ENCODE results near the gene SLC44A3.

The SLC44A3 gene

DNA sequence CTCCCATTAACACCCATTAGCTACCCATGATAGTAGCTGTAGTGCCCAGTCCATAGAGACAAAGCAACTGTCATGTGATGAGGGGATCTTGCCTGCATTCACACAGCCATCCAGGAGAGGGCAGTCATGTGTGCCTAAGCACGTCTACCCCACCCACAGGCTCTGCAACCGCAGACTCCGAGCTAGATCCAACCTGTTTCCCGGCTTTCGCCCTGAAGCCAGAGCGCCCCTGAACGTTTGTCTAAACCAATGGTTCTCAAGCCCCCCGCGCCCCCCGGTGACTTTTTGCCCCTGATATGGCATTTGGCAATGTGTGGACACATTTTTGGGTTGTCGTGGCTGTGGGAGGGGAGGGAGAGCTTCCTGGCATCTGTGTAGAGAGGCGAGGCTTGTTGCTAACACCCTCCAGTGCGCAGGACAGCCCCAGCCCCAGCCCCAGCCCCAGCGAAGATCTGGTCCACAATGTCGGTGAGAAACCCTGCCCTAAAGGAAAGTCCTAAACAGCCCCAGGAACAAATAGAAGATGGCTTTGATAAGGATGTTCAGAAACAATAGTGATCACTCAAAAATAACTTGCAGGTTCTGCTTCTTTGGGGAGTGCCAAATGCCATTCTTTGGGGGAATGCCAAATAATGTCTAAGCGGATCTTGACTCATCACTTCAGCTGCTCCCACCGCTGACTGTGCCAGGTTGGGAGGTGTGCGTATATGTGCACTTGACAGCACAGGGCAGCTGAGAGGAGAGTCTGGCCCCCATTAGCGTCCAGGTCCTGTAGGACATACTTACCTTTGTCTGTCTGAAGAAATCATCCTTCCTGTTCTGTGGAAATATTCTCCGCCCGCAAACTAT, 34.5 kb downstream of the SLC44A3 start:
- no peak for TF ChIP-seq POLR2A (IDR thresholded peaks at IDR 0.05; ENCODE audit: extremely low read depth, insufficient read length)
- peak; percentile 28; the same call in 1 of the 2 replicates for TF ChIP-seq MYC (IDR thresholded peaks at IDR 0.05; ENCODE audit: low read depth, low read length)
- TF ChIP-seq, protein P1, sequence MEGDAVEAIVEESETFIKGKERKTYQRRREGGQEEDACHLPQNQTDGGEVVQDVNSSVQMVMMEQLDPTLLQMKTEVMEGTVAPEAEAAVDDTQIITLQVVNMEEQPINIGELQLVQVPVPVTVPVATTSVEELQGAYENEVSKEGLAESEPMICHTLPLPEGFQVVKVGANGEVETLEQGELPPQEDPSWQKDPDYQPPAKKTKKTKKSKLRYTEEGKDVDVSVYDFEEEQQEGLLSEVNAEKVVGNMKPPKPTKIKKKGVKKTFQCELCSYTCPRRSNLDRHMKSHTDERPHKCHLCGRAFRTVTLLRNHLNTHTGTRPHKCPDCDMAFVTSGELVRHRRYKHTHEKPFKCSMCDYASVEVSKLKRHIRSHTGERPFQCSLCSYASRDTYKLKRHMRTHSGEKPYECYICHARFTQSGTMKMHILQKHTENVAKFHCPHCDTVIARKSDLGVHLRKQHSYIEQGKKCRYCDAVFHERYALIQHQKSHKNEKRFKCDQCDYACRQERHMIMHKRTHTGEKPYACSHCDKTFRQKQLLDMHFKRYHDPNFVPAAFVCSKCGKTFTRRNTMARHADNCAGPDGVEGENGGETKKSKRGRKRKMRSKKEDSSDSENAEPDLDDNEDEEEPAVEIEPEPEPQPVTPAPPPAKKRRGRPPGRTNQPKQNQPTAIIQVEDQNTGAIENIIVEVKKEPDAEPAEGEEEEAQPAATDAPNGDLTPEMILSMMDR (IDR thresholded peaks at IDR 0.05; ENCODE audit: low read depth, low read length), result peak; percentile 90
- TF ChIP-seq, protein P2, sequence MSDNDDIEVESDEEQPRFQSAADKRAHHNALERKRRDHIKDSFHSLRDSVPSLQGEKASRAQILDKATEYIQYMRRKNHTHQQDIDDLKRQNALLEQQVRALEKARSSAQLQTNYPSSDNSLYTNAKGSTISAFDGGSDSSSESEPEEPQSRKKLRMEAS (IDR thresholded peaks at IDR 0.05; ENCODE audit: low read depth, low read length), result peak; percentile 71; the same call in 1 of the 2 replicates
- no peak overlapping the region for H3K4me3 ChIP-seq (ENCODE audit: low read depth, low read length)
- DNase-seq (ENCODE audit: low read depth), result peak; percentile 81

DNA sequence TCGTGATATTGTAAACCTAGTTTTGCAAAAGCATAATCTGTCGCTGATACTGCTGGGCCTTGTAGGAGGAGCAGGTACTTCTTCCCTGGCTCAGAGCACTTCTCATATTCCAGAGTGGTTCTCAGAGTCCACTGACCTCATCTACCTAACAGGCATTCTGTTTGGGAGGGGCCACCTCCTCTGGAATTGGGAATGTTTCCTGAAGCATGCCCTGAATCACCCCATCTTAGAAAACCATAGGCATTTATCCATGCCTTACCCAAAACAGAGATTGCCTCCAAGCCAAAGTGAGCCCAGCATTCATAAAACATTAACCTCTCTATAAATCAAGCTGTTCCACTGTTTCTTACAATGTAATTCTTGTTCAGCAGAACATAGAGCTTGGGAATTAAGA, 35.1 kb downstream of the SLC44A3 start:
- TF ChIP-seq MYC (IDR thresholded peaks at IDR 0.05; ENCODE audit: low read depth, low read length) (no peak), POLR2A (IDR thresholded peaks at IDR 0.05; ENCODE audit: extremely low read depth, insufficient read length) (no peak)
- TF ChIP-seq, protein P1 (IDR thresholded peaks at IDR 0.05; ENCODE audit: low read depth, low read length), result no peak
- TF ChIP-seq, protein P2 (IDR thresholded peaks at IDR 0.05; ENCODE audit: low read depth, low read length), result no peak
- DNase-seq (ENCODE audit: low read depth), result no peak
- no peak overlapping the region for H3K4me3 ChIP-seq (ENCODE audit: low read depth, low read length)

DNA sequence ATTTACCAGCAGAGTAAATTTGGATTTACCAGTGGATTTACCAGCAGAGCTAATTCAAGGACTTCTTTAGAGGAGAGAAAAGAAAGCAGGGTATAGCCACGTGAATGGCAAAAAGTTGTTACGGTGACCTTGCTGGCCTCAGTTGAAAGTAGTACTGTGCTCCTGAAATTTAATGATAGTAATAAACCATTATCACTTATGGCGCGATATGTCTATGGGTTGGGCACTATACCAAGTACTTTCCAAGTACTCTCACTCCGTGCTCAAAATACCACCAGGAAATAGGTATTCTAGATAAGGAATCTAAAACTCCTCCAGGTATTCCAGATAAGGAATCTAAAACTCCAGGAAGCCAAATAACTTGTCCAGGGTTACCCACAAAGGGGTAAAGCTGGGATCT, 35.8 kb downstream of the SLC44A3 start:
- TF ChIP-seq, protein P1 (IDR thresholded peaks at IDR 0.05; ENCODE audit: low read depth, low read length), result no peak
- TF ChIP-seq, protein P2 (IDR thresholded peaks at IDR 0.05; ENCODE audit: low read depth, low read length), result no peak
- no peak for TF ChIP-seq MYC (IDR thresholded peaks at IDR 0.05; ENCODE audit: low read depth, low read length)
- no peak for TF ChIP-seq POLR2A (IDR thresholded peaks at IDR 0.05; ENCODE audit: extremely low read depth, insufficient read length)
- DNase-seq (ENCODE audit: low read depth), result no peak
- H3K4me3 ChIP-seq (ENCODE audit: low read depth, low read length), result no peak overlapping the region

DNA sequence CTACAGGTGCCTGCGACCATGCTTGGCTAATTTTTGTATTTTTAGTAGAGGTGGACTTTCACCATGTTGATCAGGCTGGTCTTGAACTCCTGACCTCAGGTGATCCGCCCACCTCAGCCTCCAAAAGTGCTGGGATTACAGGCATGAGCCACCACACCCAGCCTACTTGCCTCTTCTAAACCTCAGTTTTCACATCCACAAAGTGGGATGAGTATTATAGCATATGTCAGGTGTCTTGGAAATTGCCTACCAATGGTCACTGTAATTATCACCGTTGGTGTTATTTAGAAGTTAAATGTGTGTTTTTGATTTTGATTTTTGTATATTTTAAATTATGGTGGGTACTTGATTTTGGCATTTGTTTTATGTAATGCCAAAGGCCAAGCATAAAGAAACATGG, 36.7 kb downstream of the SLC44A3 start:
- DNase-seq (ENCODE audit: low read depth), result no peak
- H3K4me3 ChIP-seq (ENCODE audit: low read depth, low read length), result no peak overlapping the region
- TF ChIP-seq, protein P1 (IDR thresholded peaks at IDR 0.05; ENCODE audit: low read depth, low read length), result no peak
- TF ChIP-seq POLR2A (IDR thresholded peaks at IDR 0.05; ENCODE audit: extremely low read depth, insufficient read length) (no peak), MYC (IDR thresholded peaks at IDR 0.05; ENCODE audit: low read depth, low read length) (no peak)
- TF ChIP-seq, protein P2 (IDR thresholded peaks at IDR 0.05; ENCODE audit: low read depth, low read length), result no peak

DNA sequence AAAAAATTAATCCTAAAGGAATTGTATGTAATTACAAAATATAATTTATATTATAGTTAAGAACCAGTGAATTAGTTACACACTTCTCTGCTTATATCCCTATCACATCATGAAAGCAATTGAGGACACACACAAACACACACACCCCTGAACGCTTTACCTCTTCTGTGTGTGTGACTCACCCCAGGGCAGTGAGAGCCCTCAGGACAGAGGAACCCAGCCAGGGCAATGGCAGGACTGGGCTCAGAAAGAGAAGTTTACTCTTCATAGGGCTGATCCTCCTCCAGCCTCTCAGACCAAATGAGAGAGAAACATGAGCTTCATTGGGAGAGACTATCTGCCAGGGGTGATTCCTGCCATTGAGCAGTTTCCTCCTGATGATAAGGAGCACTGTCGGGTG, 38.1 kb downstream of the SLC44A3 start:
- H3K4me3 ChIP-seq (ENCODE audit: low read depth, low read length), result no peak overlapping the region
- TF ChIP-seq, protein P1 (IDR thresholded peaks at IDR 0.05; ENCODE audit: low read depth, low read length), result no peak
- TF ChIP-seq MYC (IDR thresholded peaks at IDR 0.05; ENCODE audit: low read depth, low read length) (no peak), POLR2A (IDR thresholded peaks at IDR 0.05; ENCODE audit: extremely low read depth, insufficient read length) (no peak)
- TF ChIP-seq, protein P2 (IDR thresholded peaks at IDR 0.05; ENCODE audit: low read depth, low read length), result no peak
- no peak for DNase-seq (ENCODE audit: low read depth)
